LNCAP (cell line): Measurements from ENCODE around the gene C10orf105.

Experiments
- TF ChIP-seq, protein P1 (sequence below): fragments of 450-650 bp; IDR thresholded peaks from 2 replicates; pipeline ENCODE4 v1.5.1; 2017; ENCODE audit warnings: mild to moderate bottlenecking

The C10orf105 gene

DNA sequence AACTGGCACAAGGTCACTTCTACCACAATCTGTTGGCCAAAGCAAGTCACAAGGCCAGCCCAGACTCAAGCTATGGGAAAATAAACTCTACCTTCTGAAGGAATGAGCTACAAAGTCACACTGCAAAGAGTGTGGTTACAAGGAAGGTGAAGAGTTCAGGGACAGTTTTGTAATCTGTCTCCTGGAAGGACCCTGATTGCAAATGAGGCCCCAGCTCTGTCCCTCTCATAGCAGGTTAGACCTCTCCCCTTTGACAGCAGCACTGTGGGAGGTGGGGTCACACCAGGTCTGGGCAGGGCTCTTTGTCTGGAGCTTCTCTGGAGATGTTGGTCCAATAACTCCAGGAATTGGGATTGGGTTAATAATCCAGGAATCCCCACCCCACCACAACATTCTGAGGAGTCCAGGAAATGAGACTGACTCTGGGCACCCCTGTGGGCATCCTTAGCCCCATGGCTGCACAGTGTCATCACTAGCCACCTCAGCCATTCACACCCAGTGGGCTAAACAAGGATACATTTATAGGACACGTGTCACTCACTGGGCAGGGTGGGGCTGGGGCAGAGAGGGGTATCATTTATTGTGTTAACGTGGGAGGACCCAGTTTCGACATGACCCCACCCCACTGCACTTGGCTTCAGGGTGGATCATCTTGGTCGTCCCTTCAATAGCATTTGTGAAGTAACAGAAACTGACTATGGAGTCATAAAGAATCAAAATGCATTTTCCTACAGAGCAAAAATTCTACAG lies 23.7 kb upstream of the C10orf105 start:
- TF ChIP-seq, protein P1, sequence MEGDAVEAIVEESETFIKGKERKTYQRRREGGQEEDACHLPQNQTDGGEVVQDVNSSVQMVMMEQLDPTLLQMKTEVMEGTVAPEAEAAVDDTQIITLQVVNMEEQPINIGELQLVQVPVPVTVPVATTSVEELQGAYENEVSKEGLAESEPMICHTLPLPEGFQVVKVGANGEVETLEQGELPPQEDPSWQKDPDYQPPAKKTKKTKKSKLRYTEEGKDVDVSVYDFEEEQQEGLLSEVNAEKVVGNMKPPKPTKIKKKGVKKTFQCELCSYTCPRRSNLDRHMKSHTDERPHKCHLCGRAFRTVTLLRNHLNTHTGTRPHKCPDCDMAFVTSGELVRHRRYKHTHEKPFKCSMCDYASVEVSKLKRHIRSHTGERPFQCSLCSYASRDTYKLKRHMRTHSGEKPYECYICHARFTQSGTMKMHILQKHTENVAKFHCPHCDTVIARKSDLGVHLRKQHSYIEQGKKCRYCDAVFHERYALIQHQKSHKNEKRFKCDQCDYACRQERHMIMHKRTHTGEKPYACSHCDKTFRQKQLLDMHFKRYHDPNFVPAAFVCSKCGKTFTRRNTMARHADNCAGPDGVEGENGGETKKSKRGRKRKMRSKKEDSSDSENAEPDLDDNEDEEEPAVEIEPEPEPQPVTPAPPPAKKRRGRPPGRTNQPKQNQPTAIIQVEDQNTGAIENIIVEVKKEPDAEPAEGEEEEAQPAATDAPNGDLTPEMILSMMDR, result no peak

DNA sequence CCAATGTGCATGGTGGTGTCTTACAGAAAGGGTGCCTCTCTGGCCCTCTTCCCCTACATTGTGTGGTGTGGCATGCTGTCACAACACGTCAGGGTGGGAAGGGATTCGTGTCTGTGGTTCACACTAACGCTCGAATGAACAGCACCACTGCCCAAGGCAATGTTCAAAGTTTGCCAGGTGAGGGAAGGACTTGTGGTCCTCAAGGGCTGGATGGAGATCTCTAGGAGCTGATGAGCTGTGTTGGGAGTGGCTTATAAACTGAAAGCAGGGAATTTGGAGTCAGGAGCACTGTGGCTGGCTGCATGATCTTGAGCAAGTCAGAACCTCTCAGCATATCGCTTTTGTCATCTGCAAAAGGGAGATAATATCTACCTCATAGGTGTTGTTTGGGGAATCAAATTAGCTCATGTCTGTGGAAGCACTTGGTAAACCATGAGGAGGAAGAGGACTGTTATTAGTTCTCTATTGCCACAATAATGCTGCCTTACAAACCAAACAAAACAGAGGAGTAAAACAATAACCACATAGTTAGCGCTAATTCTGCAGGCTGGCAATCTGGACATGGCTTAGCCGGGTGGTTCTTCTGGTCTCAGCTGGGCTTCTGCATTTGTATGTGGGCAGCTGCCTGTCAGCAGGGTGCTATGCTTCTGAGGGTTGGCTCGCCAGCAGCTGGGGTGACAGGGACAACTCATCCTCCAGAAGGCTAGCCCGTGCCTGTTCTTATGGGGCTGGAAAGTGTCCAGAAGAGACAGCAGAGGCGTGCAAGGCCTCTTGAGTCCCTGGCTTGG lies 22.9 kb upstream of the C10orf105 start:
- TF ChIP-seq, protein P1, result no peak

DNA sequence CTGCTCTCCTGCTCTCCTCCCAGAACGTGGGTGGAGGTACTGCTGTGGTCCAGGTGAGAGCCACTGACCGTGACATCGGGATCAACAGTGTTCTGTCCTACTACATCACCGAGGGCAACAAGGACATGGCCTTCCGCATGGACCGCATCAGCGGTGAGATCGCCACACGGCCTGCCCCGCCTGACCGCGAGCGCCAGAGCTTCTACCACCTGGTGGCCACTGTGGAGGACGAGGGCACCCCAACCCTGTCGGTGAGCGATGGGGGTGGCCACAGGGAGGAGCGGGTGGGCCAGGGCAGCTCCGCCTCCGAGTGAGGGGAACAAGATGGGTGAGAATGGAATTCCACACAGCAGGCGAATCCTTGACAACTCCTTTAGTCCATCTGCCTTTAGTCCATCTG lies 22.1 kb upstream of the C10orf105 start:
- TF ChIP-seq, protein P1, result no peak

DNA sequence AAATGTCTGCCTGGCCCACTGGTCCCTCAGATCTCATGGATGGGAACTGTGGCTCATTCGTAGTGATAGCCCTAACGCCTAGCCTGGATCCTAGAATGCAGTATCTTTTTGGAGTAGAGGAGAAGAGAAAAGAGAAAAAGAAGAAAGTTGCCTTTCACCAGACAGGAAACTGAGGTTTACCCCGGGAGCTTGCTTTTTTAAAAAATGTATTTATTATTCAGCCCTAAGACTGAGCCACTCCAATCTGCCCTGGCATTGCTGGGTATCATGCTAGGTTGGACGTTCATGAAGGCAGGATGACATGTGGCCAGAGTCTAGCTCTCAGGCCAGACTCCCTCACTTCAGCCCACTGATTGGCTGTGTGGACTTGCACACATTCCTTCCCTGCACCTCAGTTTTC lies 21.5 kb upstream of the C10orf105 start:
- TF ChIP-seq, protein P1, result no peak

DNA sequence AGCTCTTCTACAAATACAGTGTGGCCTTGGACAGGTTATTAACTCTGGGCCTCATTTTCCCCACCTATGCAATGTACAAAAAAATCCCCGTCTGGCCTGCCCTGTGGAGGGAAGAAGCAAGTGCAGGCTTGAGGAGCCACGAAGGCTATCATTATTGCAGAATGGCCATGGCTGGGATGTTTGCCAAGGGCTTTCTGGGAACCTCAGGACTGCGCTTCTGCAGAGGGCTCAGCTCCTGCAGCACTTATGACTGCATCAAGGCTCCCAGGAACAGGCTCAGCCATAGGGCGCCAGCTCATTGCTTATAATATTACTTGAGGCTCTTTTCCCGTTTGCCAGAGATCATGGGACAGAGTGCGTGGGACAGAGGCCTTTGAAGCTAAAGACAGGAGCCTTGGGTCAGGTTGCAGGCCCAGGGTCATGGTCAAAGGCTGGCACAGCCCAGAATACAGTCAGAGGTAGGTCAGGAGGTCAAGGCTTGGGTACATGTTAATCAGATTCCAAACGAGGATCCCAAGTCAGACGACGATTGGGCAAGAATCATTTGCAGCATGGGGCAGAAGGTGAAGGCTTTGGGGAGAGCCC lies 20.6 kb upstream of the C10orf105 start:
- TF ChIP-seq, protein P1, result no peak

DNA sequence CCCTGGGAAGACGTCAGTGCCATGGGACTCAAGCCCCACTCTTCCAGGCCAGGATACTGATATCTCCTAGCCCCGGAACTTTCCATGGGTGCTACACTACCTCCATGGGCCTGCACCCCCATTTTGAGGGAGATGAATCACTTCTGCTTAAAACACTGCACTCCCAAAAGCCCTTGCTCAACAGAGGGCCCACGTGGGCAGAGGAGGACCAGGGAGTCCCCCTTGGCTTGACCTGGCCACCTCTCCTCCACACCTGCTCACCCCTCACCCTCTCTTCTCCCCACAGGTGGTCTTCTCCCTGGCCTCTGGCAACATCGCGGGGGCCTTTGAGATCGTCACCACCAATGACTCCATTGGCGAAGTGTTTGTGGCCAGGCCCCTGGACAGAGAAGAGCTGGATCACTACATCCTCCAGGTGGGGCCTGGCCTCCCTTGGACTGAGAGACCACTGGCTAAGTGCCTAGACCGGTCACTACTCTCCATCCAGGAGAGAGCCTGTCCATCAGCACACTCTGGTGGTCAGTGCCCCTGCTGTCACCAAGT lies 19.9 kb upstream of the C10orf105 start:
- TF ChIP-seq, protein P1, result no peak

DNA sequence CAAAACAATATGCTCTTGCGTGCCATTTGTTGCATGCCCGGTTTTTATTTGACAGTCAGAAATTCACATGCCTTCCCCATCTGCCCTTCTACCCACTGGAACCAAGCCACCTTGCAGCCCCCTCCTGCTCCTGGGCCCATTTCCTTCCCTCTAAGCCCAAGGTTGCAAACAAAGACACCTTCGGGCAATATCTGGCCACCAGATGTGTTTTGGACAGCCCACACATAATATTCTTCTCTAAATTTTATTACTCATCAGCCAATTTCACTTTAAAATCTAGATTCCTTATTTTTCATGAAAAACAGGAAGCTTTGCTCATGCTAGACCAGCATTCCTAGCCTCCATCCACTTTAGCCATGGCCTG lies 18.2 kb upstream of the C10orf105 start:
- TF ChIP-seq, protein P1, result no peak
